Measurements from ENCODE around the gene CPLX1.

CPLX1 gene

DNA sequence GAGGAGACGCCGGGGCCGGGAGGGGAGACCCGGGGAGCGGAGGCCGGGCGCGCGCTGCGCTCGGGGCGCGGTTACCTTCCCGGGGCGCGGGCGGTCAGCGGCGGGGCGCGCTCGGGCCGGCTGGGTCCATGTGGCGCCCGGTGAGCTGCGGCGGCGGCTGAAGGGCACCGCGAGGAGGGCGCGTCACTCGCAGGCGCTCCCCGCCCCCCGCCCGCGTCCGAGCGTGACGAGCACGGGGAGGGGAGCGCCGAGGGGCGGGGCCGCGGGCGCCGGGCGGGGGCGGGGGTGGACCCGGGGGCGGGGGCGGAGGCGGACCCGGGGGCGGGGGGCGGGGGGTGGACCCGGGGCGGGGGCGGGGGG, at the start of gene CPLX1:
CPLX1 (minus strand) TSS at position 159 of the 360 bp plus-strand sequence. CDS start 1,607 bp downstream, outside the sequence.
- no peak for DNase-seq (ENCODE audit: low read depth in 2 of 2)

DNA sequence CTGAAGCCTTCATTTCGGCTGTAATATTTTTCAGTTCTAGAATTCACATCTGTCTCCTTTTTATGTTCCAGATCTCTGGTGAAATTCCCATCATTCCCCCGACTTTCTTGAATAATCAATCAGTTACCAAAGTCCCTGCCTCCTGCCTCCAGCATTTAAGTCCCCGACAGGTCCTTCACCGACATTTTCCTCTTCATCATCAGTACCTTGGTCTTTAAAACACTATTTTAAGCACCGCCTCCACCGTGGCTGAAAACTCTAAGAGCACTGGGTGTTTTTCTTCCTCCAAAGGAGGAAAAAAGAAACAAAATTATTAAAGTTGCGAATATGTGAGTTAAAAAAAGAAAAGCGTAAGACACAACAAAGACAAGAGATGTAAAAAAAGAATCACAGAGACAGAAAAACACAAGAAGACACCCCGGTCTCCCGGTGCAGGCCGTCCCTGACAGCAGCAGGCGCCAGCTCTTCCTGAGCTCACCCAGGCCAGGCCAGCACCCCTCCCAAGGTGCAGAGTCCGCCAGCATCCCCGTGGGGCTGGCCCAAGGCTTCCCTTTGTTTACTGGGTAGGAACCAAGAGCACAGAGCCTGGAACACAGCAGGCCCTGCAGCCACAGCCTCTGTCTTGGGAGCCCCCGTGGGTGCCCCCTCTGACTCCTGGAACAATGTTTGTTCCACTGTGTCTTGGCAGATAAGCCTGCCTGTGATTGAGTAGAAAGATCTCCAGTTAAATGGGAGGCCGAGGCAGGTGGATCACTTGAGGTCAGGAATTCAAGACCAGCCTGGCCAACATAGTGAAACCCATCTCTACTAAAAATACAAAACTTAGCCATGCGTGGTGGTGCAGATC, 49.3 kb upstream of the CPLX1 start:
- no peak for DNase-seq (ENCODE audit: low read depth in 2 of 2)

DNA sequence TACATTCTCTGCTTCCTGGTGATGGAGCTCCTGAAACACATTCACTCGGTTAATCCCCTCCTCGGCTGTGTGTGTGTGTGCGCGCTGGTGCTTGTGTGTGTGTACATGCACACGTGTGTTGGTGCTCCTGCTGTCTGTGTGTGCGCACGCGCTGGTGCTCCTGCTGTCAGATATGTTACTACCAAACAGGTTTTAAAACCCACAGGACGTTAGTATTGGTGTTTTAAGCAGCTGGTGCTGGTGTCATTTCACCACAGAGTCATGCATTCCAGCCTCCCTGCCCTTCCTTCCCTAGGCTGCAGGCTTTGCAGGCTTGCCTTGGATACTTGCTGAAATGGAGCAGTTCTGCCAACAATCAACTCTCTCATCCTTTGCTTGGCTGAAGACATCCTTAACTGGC, 48.1 kb upstream of the CPLX1 start:
- no peak for DNase-seq (ENCODE audit: low read depth in 2 of 2)

DNA sequence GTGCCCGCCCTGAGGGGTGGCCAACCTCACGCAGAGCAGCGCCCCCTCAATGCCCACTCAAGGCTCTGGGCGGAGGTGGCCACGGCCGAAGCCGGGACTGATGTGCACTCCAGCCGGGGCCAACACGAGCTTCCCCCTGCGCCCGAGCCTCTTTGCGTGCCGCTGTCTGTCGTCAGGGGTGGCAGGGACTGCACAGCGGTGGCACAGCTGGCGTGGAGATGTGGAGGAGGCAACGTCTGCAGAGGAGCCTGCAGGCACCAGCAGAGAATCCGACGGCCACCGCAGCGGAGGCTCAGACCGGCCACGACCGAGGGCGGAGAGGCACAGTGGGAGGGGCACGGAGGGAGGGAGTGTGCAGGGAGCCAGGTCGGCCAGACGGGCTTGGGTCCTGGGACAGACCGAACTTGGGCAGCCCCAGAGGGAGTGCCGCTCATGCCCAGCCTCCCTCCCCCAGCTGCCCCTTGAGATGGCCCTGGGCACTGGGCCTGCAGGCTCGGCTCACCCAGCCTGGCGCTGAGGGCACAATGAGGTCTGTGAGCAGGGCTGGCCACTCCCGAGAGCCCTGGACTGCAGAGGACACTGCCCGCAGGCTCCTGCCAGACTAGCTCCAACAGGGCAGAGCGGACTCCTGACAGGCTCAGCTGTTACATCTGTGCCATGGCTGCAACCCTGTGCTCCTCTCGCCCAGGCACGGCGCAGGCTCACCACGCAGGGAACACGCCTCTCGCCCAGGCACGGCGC, 46.5 kb upstream of the CPLX1 start:
- no peak for DNase-seq (ENCODE audit: low read depth in 2 of 2)

DNA sequence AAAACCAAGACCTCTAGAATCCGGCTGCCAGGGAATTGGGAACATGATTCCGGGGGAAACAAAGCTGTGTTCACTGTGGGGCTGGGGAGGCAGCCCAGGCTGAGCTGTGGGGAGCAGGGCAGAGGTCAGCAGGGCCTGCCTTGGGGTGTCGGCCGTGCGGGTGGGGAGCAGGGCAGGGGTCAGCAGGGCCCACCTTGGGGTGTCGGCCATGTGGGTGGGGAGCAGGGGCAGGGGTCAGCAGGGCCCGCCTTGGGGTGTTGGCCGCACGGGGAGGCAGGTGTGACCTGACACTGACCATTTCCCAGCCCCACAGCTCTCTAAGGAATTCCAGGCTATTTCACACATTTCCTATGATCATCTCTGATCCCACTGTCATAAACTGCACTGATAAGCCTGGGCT, 45.6 kb upstream of the CPLX1 start:
- DNase-seq (ENCODE audit: low read depth in 2 of 2), result no peak

DNA sequence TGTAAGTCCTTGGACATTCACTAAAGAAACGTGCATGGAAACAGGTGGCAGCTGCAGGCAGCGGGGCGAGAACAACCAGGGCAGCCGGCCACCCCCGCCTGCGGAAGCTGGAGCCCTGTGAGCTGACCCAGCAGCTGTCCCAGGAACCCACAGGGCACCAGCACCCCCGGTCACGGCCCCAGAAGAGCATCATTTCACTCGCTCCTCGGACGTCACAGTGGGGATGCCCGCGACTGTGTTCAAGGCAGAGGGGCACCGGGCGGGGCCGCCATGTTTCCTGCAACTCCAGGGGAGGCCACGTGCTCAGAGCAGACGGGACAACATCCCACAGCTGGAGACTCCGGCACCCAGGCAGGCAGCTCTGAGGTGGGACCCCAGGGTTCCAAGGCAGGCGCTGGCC, 45.0 kb upstream of the CPLX1 start:
- DNase-seq (ENCODE audit: low read depth in 2 of 2), result no peak

DNA sequence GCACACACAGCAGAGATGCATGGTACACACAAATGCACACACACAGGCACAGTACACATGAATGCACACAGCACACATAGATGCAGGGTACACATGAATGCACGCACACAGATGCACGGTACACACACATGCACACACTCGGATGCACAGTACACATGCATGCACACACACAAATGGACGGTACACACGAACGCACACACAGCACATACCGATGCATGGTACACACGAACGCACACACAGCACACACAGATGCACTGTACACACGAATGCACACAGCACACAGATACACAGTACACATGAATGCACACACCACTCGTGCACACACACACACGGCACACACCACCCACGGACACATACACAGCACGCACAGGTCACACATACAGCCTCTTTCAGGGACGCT, 43.8 kb upstream of the CPLX1 start:
- no peak for DNase-seq (ENCODE audit: low read depth in 2 of 2)

DNA sequence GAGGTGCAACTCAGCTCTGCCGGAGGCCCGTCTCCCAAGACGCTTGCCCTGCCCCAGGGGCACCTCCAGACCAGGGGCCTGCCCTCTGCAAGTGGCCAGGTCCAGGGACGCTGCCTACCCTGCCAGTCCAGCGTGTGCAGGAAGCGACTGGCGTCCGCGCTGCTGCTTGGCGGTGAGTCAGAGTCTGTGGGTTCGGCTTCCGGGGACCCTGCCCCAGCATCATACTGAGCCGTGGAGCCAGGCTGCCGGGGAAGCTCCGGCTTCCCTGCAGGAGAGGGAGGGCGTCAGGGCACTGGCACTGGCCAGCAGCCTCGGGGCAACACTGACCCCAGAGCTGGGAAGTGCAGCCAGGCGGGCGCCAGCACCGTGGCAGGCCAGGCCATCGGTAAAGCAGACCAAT, 42.5 kb upstream of the CPLX1 start:
- no peak for DNase-seq (ENCODE audit: low read depth in 2 of 2)

DNA sequence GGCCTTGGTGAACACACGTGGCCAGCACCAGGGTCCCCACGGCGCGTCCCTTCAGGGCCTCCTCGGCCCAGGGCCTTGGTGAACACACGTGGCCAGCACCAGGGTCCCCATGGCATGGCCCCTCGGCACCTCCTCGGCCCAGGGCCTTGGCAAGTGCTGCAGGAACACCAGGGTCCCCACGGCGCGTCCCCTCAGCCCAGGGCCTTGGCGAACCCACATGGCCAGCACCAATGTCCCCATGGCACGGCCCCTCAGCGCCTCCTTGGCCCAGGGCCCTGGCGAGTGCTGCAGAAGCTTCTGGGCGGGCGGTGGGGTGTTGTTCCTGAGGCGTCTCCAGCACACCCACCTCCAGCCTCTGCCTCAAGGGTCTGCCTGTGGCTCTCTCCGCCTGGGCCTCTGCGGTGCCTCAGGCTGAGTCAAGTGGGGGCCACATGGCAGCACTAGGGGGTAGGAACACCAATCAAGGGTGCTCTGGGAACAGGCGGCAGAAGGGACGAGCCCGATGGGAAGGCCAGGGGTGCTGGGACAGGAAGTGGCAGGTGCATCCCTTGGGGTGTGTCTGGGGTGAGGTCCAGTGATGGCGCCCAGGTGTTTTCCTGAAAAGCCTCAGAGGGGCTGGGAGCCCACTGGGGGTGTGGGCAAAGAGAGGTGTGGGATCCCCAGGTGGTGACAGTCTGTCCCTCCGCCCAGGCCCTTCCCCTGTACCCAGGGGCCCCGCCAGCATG, 41.8 kb upstream of the CPLX1 start:
- DNase-seq (ENCODE audit: low read depth in 2 of 2), result no peak

DNA sequence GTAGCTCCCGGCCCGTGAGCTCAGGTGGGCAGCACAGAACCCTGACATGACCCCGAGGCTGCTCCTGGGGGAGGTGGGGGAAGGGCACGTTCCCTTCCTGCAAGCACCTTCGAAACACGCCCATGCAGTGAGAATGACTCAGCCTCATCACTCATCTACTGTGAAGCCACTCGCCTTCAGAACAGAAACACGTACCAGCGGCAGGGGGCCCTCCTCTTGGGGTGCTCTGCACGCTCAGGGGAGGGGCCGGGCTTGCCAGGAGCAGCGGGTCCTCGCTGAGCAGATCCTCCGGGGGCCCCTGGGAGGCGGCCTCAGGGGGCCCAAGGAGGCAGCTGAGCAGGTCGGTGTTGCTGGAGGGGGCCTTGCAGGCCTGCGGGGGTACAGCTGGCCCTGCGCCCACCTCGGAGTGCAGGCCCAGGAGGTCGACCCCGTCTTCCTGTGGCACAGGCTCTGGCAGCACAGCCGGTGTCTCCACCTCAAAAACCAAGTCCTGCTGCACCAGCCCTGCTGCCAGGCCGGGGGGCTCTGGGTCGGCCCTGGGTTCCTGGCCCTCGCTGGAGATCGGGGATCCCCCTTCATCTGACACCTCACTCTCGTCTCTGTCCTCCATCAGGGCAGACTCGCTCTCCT, 40.9 kb upstream of the CPLX1 start:
- DNase-seq (ENCODE audit: low read depth in 2 of 2), result no peak

DNA sequence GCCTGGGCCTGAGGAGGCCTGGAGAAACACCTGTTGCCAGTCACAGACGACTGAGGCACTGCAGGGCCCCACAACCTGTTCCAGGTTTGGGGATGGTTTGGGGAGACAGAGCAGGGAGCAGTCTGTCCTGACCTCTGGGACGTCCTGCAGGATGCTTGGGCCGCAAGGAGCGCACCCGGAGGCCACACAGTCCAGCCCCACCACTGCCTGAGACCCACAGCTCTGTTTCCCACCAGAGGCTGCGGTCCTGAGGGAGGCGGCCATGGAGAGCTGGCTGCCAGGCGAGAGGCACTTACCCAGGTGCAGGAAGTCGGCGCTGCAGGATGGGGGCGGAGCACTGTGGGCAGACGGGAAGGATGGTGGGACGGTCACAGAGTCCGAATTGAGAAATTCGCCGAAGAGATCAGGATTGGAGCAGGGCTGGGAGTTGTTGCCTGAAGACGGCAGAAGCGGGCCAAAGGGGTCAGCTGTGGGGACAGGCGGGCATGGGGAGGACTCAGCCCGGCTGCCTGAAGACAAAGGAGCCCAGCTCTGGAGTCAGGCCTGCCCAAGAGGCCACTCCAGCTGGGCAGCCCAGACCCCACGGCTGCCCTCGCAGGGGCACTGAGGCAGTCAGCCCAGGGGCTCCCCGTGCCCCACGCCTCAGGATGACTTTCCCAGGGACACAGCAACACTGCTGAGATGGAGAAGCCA, 40.3 kb upstream of the CPLX1 start:
- DNase-seq (ENCODE audit: low read depth in 2 of 2), result no peak

DNA sequence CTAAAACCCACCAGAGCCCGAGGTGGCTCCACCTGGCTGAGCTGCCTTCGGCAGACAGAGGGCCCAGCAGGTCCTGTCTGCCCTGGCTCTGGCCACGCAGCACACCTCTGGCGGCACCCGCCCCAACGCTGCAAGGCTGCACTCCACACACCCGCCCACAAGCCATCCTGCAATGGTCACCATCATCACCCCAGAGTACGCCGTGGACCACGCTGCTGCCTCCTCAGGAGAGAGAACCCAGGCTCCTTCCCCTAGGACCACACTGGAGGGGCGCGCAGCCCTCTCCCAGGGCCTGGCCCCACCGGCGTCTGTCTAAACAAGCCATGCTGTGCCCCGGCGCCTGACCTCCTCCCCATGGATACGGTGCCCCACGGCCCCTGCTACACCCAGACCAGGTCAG, 39.6 kb upstream of the CPLX1 start:
- DNase-seq (ENCODE audit: low read depth in 2 of 2), result no peak

DNA sequence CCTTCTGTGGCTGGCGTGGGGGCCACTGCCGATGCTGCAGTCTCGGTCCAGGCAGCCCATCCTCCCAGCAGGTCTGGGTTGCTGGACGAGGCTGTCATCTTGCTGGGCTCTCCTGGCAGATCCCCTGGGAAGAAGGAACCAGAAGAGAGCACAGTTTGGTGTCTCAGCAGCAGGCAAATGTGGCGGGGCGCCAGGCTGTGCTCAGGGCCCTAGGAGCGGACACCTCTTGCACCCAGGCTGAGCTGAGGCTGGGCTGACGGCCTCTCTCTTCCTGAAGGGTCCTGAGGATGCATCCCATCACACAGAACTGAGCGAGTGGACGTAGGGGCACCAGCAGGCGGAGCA, 39.2 kb upstream of the CPLX1 start:
- no peak for DNase-seq (ENCODE audit: low read depth in 2 of 2)

DNA sequence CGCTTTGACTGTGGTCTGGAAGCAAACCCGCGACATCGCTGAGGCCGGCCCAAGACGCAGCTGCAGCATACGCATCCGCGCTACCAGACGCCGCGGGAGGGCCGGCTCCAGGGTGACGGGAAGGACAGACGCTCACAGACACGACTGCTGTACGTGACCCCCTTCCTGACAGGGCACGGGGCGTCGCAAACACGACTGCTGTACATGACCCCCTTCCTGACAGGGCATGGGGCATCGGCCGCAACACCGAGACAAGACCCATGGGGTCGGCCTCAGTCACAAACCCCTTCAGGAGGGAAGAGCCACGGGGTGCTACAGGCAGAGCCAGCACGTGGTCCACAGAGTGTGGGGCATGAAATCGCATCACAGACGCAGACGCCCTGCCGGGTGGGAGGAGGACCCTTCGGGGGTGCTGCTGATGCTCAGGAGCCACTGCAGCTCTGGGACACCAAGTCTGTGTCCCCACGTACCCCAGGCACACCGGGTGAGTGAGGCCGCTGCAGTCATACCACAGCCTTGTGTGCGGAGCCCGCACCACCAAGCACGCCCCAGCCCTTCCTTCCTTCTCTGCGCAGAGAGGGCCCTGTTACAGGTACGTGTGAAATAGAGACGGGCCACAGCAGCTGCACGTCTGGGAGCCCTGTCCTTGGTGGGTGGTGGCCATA, 38.7 kb upstream of the CPLX1 start:
- DNase-seq (ENCODE audit: low read depth in 2 of 2), result no peak

DNA sequence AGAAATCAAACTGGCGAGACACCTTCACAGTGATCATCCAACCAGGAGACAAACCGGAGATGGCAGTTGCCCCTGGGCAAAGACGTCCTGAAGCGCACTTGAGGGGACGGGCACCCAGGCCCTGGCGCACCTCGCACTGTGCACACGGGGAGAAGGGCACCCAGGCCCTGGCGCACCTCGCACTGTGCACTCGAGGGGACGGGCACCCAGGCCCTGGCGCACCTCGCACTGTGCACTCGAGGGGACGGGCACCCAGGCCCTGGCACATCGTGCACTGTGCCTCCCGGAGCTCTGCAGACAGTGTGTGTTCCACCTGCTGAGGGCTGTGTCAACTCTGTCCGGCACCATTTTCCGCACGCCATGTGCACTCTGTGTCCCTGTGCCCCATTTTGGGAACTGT, 34.6 kb upstream of the CPLX1 start:
- DNase-seq (ENCODE audit: low read depth in 2 of 2), result no peak

DNA sequence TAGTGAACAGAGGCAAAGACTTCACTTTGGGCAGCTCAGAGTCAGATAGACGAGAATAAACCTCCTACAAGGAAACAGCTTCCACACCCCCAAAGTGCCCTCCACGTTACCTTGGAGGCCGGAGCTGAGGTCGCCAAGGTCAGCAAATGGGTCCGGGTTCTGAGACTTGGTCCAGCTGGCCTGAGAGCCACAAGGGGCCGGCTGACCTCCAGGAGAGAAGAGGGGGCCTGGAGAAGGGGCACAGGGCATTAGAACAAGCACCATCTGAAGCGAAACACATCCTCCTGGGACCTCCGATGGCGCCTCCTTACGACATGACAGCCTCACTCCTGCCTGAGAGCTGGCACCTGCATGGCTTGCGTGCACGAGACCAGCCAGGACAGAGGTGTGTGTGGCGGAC, 33.6 kb upstream of the CPLX1 start:
- no peak for DNase-seq (ENCODE audit: low read depth in 2 of 2)

DNA sequence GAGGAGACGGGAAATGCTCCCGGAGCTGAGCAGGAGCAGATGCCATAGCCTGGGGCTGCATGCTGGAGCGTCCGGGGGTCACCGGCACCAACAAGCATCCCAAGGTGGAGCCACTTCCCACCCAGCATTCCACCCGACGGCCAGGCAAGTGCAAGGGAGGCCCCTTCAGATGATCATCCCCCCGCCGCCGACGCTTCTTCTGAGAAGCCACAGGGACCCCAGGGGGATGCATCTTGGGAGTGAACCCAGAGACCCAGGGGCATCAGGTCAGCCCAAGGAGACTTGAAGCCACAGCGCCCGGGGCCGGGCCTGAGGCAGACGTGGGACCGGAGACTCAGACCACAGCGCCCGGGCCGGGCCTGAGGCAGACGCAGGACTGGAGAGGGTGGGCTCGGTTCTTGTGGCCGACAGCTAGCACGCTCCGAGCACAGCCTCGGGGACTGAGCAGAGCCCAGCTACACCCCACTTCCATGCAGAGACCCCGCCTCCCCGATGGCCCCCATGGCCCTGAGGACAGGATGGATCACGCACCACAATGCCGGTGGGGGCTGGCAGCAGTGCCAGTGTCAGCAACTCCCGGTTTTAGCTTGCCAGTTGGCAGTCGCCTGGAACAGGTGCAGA, 33.0 kb upstream of the CPLX1 start:
- no peak for DNase-seq (ENCODE audit: low read depth in 2 of 2)

DNA sequence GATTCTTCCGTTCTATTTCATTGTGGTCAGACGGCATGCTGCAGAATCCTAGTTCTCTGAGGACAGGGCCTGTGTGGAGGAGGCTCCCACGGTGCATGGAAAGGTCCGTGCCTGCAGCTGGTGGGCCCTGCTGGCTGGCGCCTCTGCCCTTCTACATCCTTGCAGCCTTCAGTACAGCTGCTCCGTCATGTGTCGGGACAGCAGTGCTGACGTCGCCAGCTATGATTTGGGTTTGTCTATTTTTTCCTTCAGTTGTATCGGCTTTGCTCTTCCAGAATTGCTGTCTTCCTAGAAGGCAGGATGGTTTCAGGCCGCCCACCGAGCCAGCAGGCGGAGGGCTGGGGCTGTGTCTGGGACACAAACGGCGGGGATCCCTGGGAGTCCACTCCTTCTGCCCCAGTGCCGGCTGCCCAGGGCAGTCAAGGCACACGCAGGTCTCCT, 32.1 kb upstream of the CPLX1 start:
- DNase-seq (ENCODE audit: low read depth in 2 of 2), result no peak

DNA sequence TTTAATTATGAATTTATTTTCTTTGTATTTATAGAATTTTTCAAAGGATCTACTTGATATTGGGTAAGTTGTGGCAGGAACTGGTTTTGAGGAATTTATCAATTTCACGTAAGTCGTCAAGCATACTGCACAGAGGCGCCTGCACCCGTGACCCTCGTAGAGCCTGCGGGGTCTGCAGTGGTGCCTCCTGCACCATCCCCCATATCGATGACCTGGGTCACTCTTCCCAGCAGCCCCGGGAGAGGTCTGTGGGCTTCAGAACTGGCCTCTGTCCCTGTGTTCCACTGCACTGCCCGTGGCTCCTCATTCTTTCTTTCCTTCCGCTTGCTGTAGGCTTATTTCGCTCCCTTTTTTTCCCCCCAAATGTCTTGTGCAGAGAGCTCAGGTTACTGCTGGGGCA, 31.5 kb upstream of the CPLX1 start:
- no peak for DNase-seq (ENCODE audit: low read depth in 2 of 2)

DNA sequence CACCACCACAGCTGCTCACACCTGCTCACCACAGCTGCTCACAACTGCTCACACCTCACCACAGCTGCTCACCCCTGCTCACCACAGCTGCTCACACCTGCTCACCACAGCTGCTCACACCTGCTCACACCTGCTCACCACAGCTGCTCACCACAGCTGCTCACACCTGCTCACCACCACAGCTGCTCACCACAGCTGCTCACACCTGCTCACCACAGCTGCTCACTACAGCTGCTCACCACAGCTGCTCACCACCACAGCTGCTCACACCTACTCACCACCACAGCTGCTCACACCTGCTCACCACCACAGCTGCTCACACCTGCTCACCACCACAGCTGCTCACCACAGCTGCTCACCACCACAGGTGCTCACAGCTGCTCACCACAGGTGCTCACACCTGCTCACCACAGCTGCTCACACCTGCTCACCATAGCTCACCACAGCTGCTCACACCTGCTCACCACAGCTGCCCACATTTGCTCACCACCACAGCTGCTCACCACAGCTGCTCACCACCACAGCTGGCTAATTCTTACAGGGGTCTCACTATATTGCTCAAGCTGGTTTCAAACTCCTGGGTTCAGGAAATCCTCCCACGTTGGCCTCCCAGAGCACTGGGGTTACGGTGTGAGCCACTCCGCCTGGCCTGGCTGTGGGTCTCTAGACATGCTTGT, 30.4 kb upstream of the CPLX1 start:
- no peak for DNase-seq (ENCODE audit: low read depth in 2 of 2)

All from activated CD8-positive, alpha-beta memory T cell treated with anti-CD3 and anti-CD28 coated beads for 4 hours (primary cell).